Left ventricle myocardium superior (tissue), 1 donor: ENCODE results near the gene VWA2. TPM values are rescaled to one million over a fixed set of nuclear protein-coding genes. Genes with fewer than 3 reads are reported as not detected.

Experiments used
- ATAC-seq: fragments of 200-7000 bp; cut with Tn5 transposase; one replicate; pipeline ENCODE4 v1.9.1; 2020; ENCODE audit warnings: mild to moderate bottlenecking, moderate library complexity
- DNase-seq: peaks from one replicate; pipeline ENCODE4 v3.0.0-alpha.2; 2020
- intact Hi-C: fragments of 100-400 bp; cut with micrococcal nuclease; formaldehyde crosslinking; loops from one replicate; pipeline ENCODE4 v1.11.0; 2022
- total RNA-seq: library from RNA; stranded (reverse); fragmentation: NEBNext Ultra II Directional; extraction: Animal tissue kit (Norgen Biotek cat#: 25700); gene quantifications from one replicate; pipeline ENCODE4 v1.2.1, GENCODE V29; 2021
- donor health status: DM: no; HTN: yes; CAD: no; lungs with severe emphysema.

Gene VWA2
- total RNA-seq, 1 donor from 2014 or later: not detected

DNA sequence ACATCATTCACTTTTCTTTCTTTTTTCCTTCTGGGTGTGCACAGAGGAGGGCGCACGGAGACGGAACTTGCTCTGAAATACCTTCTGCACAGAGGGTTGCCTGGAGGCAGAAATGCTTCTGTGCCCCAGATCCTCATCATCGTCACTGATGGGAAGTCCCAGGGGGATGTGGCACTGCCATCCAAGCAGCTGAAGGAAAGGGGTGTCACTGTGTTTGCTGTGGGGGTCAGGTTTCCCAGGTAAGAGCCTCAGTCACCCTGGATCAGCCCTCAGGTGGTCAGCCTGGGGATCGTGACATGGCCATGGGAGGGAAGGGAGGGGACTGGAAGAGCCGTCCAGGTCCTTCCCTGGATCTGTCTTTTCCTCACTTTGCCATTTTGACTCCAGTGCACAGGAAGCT, 33.6 kb downstream of the VWA2 start:
- no peak for ATAC-seq
- intact Hi-C loops: no loop called here
- DNase-seq: no peak

DNA sequence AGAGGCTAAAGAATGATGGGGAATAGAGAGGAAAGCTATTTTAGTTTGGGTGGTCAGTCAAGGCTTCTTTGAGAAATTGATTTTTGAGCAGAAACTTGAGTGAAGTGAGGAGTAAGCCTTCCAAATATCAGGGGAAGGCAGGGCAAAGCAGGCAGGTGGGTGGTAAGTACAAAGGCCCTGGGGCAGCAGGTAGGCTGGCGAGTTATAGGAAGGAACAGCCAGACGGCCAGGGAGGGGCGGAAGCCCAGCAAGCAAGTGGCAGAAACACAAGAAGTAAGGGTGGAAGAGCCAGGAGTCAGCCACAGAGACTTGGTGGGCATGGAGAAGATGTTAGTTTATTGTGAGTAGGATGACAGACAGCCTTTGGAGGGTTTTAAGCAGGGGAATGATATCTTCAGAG, 34.9 kb downstream of the VWA2 start:
- intact Hi-C loops: no loop called here

DNA sequence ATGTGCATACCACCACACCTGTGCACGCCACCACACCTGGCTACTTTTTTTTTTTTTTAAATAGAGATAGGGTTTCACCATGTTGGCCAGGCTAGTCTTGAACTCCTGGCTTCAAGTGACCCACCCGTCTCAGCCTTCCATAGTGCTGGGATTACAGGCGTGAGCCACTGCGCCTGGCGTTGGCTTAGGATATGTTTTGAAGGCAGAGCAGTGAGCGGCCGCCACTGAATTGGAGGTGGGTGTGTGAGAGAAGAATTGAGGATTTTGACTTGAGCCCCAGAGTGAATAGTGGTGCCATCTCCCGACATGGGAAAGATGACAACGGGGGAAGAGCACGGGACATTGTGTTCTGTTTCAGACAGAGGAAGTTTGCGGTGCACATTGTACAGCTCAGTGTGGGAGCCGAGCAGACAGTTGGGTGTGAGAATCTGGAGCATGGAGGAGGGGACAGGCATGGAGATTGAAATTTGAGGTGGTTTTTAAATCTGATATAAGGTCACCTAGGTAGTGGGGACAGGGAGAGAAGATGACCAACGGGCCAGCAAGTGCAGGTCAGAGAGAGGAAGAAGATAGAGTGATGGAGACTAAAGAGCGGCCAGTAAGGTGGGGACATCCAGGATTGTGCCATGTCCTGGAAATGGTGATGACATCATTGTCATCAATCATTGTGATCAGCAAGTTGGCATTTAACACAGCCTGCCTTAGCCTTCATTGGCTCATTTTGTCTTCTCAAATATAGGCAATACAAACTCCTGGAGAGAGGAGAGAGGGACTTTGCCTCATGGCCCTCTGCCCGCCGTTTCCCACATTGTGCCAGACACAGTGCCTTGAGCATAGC, 35.8 kb downstream of the VWA2 start:
- ATAC-seq (no peak), DNase-seq (no peak)
- intact Hi-C loops: no loop called here

More for the DNA sequence above, 34.9 kb downstream of the VWA2 start:
- no peak for DNase-seq
- no peak for ATAC-seq

DNA sequence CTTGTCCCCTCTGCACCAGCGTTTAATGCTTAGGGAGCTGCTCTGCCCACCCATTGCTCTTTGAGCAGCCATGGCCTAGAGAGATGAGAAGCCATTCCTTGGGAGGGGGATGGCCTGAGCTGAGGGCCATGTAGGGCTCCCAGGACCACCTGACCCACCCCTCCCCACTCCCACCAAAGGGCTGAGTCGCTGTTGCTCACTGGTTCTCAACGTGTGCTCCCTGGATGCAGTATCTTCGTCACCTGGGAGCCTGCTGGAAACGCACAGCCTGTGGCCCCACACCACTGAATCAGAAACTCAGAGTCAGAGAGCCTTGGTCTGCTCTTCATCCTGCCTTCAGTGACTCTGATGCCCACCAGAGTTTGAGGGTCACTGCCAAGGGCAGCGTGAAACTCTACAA, 37.0 kb downstream of the VWA2 start:
- DNase-seq (no peak), ATAC-seq (no peak)
- intact Hi-C loops: no loop called here

DNA sequence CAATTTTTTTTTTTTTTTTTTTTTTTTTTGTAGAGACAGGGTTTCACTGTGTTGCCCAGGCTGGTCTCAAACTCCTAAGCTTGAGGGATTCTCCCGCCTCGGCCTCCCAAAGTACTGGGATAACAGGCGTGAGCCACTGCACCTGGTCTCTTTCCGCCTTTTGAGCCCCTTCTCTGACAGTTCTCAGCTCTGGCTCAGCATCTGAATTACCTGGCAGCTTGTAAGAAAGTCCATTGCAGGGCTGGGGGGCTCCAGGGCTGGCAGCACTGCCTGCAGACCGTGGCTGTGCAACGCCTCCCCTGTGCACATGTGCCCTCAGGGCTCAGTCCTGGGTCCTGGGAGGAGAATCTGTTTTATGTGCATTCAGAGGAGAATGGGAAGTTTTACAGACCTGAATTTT, 37.6 kb downstream of the VWA2 start:
- intact Hi-C loops: no loop called here
- ATAC-seq (no peak), DNase-seq (no peak)

DNA sequence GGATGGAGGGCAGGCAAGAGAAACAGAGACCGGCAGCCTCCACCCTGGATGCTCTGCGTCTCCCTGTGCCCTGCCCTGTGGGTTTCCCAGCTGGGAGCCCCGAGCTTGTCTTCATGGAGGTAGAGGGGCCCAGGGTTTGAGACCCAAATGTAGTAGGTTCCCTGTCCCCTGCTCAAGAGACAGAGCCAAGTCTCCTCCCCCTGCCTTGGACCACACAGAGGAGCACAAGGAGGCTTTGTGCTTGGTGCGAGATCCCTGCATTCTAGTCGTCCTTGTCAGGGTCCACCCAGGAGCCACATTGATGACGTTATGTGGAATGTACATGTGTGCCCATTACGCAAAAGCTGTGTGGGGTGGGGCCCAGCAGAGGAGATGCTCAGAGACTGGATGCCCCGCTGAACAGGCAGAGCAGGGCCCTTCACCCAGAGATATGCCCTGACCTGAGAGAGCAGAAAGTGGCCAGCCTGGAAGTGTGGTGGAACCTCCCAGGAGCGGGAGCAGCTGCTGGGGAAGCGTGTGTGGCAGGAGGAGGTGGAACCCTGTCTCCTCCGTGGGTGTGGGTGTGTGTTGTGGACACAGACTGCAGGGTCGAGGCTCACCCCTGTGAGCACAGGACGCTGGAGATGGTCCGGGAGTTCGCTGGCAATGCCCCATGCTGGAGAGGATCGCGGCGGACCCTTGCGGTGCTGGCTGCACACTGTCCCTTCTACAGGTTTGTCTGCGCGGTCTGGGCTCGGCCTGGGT, 39.3 kb downstream of the VWA2 start:
- no peak for DNase-seq
- ATAC-seq: no peak
- intact Hi-C loops: no loop called here

DNA sequence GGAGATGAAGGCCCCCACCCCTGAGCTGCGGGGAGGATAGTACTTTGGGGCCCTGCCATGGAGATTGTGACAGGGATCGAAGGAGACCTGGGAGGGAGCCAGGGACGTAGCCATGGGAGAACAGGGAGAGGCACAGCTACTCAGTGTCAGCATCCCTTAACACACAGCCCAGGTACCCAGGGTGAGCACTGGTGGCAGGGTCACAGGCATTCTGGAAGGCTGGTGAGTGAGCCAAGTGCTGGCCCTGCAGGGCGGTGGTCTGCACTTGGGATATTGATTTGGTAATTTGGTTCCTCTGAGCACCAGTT, 39.8 kb downstream of the VWA2 start:
- intact Hi-C loops: no loop called here
- ATAC-seq (no peak), DNase-seq (no peak)

DNA sequence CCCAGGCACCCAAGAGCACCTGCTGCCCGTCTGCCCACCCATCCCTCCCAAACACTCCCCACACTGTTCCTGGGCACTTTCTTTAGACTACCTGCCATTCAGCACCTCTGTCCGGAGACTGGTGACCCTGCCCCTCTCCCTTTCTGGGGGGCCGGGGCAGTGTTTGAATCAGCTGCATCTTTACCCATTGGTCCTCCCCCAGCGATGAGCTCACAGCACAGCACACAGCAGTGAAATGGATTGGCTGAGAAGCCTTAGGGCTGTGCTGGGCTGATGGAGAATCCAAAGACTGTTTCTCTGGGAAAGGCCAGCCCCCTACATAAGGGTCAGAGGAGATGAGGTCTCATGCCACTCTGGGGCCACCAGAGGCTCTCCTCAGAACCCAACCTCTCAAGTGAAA, 40.2 kb downstream of the VWA2 start:
- DNase-seq: no peak
- ATAC-seq: no peak
- intact Hi-C loops: no loop called here

DNA sequence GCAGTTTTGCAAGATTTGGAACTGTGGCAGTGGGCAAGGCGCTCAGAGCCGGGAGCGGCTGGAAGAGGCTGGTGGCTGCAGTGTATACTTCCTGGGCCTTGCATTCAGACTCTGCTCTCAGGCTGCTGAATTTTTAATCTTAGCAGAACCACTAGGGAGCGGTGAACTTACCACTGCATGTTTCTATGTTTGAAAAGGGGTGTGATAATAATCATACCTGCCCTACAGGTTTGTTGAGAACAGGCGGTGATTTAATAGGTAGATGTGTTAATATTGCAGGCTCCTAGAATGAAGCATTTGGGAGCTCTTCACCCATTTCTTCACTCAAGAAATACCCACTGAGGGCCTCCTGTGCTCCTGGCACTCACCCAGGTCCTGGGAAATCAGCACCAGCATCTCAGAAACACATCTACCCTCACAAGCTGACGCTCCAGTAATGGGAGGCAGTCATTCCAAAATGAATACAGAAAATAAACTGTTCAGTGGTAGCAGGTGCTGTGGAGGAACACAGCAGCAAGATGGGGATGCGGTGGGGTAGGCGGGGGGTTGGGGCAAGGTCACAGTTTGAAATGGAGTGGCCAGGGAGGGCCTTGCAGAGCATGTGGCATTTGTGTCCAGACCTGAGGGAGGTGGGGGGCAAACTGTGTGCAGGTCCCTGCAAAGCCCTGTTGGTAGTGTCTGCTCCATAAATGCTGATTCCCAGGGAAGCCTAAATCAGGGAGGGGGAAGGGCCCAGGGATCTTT, 41.0 kb downstream of the VWA2 start:
- no peak for ATAC-seq
- intact Hi-C loops: no loop called here
- no peak for DNase-seq

DNA sequence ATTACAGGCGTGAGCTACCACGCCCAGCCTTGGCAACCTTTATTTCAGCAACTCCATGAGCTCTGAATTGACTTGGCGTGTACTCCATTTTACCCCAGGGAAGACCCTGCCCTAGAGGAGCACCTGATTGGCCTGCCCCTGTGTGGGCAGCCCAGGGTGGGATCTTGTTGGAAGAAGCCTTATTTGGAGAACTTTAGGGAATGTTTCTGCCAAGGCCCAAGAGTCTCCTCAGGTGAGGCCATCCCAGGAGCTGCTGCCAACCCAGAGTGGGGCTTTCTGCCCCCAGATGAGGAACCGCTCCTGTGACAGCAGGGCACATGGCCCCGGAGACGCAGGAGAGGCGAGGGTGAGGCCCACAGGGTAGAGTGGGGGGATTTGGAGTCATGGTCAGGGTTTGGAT, 42.0 kb downstream of the VWA2 start:
- peak; percentile 10 for DNase-seq
- intact Hi-C loops: no loop called here
- ATAC-seq: no peak

DNA sequence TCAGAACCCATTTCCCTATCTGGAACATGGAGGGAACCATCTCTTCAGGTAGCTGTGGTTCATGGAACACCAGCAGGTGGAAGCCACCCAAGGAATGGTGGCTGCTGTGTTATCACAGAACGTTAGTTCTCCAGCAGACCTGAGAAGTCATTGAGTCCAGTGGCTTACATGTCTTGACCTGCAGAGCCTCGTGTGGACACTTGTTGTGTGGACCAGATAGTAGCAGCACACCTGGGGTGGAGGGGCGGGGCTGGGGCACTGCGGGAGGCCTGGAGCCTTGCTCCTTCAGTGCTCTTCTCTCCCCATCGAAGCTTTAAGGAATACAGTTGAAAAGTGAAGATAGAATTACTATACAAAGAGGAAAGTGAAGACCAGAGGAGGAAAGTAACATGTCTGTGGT, 42.4 kb downstream of the VWA2 start:
- ATAC-seq (no peak), DNase-seq (peak; percentile 1)
- intact Hi-C loops: no loop called here

DNA sequence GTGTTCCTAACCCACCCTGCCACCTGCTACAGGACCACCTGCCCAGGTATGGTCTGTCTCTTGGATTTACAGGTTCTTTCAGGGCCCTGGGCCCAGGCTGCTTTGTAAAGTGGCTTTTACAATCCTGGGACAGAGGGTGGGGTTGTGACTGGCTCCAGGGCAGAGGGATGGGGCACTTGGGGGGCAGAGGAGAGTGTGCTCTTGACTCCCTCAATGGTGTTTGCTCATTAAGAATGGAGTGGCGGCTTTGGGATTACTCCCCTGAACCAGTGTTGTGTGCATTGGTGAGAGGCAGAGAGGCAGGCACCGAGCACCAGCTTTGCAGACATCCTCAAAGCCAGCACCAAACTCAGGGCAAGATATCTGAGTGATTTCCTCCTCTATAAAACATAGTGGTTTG, 43.5 kb downstream of the VWA2 start:
- DNase-seq (no peak), ATAC-seq (no peak)
- intact Hi-C loops: no loop called here

DNA sequence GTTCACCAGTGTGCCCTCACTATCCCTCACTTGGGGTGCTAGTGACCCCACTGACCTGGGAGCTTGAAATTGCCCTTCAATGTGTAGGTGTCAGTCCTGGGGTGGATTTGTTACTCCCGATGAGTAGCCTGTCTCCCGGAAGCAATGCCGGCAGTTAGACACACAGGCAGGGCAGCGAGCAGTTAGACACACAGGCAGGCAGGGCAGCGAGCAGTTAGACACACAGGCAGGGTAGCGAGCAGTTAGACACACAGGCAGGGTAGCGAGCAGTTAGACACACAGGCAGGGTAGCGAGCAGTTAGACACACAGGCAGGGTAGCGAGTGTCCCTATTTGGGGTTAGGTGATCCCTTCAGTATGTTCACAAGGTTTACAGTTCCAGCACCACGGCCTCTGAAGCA, 44.0 kb downstream of the VWA2 start:
- intact Hi-C loops: no loop called here
- no peak for ATAC-seq
- no peak for DNase-seq

DNA sequence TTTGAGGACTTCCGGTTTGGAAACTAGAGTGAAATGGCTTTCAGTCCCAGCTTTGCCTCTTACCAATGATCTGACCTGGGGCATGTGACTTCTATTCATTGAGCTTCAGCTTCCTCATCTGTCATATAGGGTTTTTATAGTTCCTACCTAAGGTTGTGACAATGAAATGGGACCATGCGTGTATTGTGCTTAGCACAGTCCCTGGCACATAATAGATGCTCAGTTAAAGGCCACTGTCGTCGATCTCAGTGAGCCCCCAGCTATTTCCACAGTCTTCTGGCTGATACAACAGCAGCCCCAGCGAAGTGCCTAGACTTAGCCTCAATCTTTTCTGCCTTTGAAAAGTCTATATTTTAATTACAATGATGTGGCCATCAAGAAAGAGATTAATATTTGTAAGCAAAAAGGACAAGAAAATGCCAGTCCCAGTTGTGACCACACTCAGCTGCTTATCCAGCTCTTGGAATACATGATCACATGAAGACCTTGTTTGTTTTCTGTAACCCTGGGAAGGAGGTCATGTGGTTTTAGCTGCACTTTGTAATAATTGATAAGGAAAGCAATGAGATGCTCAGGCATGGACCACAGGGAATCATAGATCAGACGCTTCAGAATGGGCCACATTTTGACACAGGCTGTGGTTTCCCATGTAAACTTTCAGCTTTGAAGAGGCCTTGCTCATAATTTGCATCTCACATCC, 44.6 kb downstream of the VWA2 start:
- intact Hi-C loops: no loop called here
- ATAC-seq (peak; percentile 35), DNase-seq (no peak)

DNA sequence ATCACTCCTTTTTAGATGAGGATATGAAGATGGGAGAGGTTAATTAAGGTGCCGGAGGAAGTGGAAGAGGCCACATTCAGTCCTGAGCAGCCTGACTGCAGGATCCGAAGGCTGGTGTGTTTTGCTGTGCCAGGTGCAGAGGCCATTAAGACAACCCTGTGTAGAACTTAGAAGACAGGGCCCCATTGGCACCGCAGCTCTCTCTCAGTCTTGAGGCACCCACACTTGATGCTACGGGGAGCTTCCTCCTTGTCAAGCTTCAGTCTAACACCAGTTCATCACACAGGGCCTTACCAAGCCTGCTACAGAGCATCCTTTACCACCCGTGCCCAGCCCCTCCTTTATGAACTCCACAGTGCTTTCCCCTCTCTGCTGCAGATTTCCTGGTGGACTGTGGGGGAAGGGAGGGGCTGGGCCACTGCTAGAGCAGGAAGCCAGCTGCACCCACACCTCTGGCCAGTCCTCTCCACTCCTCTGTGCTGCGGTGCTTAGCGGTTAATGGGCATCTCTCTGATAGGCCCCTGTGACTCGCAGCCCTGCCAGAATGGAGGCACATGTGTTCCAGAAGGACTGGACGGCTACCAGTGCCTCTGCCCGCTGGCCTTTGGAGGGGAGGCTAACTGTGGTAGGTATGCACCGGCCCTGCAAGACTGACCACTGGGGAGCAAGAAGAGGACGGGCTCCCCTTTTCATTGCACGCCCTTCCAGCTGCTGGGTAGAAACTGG, 45.5 kb downstream of the VWA2 start:
- intact Hi-C loops: no loop called here
- peak; percentile 15 for DNase-seq
- no peak for ATAC-seq

DNA sequence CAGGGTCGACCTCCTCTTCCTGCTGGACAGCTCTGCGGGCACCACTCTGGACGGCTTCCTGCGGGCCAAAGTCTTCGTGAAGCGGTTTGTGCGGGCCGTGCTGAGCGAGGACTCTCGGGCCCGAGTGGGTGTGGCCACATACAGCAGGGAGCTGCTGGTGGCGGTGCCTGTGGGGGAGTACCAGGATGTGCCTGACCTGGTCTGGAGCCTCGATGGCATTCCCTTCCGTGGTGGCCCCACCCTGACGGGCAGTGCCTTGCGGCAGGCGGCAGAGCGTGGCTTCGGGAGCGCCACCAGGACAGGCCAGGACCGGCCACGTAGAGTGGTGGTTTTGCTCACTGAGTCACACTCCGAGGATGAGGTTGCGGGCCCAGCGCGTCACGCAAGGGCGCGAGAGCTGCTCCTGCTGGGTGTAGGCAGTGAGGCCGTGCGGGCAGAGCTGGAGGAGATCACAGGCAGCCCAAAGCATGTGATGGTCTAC, 46.9 kb downstream of the VWA2 start:
- intact Hi-C loops: no loop called here
- DNase-seq (peak; percentile 28), ATAC-seq (no peak)

DNA sequence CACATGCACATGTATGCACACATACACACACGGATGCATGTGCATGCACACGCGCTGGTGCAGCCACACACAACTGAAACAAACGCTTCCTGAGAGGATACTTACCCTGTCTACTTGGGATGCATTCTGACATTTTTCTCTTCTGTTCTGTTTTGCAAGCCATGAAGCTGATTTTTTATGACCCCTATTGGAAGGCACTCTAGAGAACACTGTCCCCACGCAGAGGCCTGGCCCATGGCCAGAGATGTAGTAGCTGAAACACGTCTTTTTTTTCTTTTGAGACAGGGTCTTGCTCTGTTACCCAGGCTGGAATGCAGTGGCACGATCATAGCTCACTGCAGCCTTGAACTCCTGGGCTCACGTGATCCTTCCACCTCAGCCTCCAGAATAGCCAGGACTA, 47.9 kb downstream of the VWA2 start:
- no peak for ATAC-seq
- DNase-seq: peak; percentile 11
- intact Hi-C loops: no loop called here

DNA sequence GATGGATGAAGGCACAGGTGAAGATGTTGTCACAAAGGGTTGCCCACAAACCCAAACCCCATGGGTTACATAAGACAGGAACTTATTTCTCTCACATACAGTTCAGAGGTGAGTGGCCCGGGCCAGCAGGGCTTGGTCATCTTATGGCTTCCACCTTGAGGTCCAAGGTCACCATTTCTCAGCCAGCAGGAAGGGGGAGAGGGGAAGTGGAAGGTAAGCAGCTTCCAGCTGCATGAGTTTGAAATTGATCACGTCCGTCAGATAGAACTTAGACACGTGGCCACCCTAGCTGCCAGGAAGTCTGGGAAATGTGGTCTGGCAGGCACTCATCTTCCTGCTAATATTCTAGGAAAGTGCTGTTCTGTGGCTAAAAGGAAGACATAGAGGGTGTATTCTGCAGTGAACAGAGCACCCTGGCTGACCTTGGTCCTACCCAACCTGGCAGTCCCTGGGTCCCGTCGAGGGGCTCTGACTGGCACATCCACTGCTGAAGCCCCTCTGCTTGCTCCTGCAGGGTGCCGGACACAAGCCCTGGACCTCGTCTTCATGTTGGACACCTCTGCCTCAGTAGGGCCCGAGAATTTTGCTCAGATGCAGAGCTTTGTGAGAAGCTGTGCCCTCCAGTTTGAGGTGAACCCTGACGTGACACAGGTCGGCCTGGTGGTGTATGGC, 49.5 kb downstream of the VWA2 start:
- ATAC-seq (no peak), DNase-seq (peak; percentile 22)
- intact Hi-C loops: no loop called here

DNA sequence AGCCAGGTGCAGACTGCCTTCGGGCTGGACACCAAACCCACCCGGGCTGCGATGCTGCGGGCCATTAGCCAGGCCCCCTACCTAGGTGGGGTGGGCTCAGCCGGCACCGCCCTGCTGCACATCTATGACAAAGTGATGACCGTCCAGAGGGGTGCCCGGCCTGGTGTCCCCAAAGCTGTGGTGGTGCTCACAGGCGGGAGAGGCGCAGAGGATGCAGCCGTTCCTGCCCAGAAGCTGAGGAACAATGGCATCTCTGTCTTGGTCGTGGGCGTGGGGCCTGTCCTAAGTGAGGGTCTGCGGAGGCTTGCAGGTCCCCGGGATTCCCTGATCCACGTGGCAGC, 50.0 kb downstream of the VWA2 start:
- ATAC-seq (no peak), DNase-seq (peak; percentile 23)
- intact Hi-C loops: no loop called here
